HG02759 (cell line): ENCODE results near the gene SLC10A7.

Experiments used
- ATAC-seq: cut with Tn5 transposase; IDR thresholded peaks from one replicate; pipeline ENCODE4 v1.9.1; 2021; ENCODE audit warnings: mild to moderate bottlenecking, moderate library complexity; ENCODE audit not compliant: unreplicated experiment

The SLC10A7 gene

DNA sequence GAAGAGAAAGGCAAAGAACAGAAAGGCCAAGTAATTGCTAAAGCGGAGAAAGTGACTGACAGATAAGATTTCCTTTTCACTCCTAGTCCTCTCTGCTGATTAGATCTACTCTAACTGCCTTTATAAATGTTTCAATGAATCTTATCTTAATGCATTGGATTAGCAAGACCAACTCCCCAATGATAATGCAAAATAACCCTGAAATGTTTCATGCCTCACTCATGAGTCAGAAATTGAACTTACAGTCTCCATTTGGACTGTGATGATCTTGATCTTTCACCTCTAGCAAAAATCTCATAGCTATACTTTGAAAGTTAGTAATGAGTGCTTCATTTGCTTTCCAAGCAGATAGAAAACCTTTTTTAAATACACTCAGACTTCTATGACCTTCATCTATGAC, 26.5 kb downstream of the SLC10A7 start:
- no peak for ATAC-seq

- no peak for ATAC-seq
Observed at GRCh38 chr4:146494143-146494542, 27.6 kb downstream of the SLC10A7 start.

GRCh38 chr4:146490106-146490505, 31.6 kb downstream of the SLC10A7 start:
- ATAC-seq: no peak

- ATAC-seq: no peak
Observed at GRCh38 chr4:146488495-146489174, 33.1 kb downstream of the SLC10A7 start.

DNA sequence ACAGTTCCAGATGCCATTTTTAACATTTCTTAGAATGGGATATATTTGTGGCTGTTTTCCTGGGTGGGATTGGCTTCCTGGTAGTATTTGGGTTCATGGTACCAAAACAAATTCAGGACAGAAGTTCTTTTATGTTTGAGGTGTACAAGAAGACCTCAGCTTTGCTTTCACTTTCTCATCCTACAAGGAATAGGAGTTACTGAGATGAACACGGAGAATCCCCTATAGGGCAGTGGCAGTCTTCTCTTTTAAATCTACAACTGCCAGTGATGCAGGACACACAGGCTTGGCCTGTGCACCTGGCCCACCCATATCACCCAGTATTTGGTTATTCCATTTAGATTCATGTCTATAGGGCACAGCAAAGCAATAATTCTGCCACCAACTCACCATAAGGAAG, 35.2 kb downstream of the SLC10A7 start:
- peak; percentile 84 for ATAC-seq

DNA sequence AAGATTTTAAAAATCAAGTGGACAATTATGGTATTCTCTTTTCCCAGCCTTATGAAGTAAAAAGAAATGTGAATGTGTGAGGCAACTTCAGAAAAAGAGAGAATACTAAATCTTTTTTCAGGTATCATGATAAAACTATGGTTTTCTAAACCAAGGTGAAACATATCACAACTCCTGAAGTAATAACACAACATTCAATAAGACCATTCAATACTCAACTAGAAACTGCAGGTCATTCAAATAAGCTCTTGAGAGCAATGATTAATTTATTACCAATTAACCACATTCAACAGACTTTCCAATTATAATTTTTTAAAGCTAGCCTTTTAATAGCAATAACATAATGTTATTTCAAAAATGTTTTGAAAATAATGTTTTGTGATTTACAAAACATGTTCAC, 35.8 kb downstream of the SLC10A7 start:
- peak; percentile 65 for ATAC-seq

- no peak for ATAC-seq
Observed at GRCh38 chr4:146482788-146483187, 39.0 kb downstream of the SLC10A7 start.

DNA sequence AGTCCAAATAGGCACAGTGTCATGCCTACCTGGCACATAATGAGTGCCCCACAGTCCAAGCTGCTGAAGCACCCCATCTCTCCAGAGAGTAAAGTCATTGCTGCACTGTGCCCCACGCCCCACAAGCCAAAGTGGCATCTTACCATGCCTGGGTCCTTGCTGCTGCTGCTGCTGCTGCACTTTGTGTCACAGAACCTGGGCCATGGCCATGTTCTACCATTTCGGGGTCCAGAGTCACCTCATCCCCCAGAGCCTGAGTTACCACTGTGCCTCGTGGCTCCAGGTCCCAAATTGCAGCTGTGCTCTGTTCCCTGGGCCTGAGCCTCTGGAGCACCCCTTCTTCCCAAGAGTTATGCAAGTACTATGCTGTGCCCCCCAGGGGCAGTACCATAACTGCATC, 40.5 kb downstream of the SLC10A7 start:
- ATAC-seq: no peak

GRCh38 chr4:146478009-146478408, 43.7 kb downstream of the SLC10A7 start:
- ATAC-seq: no peak

GRCh38 chr4:146477054-146477453, 44.7 kb downstream of the SLC10A7 start:
- ATAC-seq: no peak

DNA sequence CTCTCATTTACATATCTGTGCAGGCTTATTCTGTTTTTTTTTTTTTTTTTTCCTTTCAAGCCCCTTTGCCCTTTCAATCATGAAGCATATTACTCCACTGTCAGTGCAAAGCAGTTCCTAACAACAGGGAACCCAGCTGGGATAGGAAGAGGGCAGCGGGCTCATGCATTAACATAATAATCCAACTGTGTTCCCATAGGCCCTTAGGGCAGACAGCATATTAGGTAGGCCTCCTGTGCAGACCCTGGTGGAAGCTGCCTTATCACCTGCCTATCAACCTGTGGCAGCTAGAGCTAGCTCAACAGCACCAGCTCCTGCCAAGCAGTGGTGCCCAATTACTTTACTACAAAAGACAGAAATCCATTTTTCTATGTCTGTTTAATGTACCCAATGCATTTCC, 49.3 kb downstream of the SLC10A7 start:
- no peak for ATAC-seq

DNA sequence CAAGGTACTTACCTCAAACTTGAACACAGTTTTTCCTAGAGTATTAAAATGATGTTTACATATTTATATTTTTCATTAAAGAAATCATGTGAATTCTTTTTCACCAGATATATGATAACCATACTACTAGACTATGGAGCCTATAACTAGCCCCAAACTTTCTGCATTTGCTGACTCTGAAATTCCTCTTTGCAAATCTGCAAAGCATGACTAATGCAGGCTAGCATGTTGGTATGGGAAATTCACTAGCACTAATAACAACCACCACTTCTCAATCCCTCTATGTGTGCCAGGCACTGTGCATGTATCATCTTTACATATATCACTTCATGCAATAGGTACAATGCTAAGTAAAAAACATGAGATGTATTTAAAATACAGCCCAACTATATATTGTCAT, 51.1 kb downstream of the SLC10A7 start:
- no peak for ATAC-seq

DNA sequence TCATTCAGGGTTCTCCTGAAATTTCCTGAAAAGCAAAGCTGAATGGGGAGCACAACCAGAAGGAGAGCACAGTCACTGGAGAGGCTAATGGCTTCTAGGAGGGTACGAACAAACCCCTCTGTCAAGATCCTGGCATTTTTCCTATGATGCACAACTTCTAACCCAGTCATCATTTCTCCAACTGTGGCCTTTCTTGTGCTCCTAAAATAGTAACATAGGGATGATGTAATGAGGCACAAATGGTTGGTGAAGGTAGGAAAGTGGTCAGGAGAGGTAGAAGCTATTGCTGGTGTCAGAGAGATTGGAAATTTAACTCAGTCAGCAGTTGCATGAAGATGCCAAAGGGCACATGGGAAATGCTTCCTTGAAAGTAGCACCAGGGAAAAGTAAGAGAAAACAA, 52.7 kb downstream of the SLC10A7 start:
- ATAC-seq: no peak

- ATAC-seq: no peak
Observed at GRCh38 chr4:146465628-146466027, 56.1 kb downstream of the SLC10A7 start.

GRCh38 chr4:146462251-146462650, 59.5 kb downstream of the SLC10A7 start:
- no peak for ATAC-seq

DNA sequence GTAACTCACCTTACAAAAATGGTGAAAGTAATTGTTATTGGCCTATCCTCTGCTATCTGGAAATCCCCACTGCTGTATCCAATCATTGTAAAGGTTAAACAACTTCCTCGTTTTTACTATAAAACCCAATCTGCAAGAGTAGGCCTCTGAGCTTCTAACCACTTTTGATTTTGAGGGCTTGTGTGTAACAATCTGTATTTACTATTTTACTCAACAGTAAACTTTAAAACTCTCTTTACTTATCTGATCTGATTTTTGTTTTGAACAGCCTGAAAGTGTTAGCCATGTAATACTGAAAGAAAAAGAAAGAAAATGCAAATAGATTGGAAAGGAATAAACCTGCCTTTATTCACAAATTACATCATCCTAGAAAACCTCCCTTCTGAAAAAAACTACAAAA, 63.1 kb downstream of the SLC10A7 start:
- ATAC-seq: peak; percentile 90

- ATAC-seq: no peak
Observed at GRCh38 chr4:146456681-146457080, 65.1 kb downstream of the SLC10A7 start.

GRCh38 chr4:146453181-146453807, 68.4 kb downstream of the SLC10A7 start:
- ATAC-seq: no peak

- peak; percentile 75 for ATAC-seq
Observed at GRCh38 chr4:146450524-146450923, 71.2 kb downstream of the SLC10A7 start.

DNA sequence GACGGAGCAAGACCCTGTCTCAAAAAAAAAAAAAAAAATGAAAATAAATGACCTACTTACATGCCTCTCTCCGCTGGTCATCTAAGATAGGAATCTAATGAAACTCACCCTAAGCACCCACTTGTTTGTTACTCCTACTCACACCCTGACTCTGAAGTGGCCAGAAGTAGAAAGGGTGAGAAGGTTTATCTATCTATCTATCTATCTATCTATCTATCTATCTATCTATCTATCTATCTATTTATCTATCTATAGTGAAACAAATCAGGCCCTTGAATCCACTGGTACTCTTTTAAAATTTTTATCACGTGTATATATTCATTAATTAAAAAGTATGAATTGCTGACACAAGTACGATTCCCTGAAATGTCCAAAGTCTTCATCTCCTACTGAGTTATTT, 75.2 kb downstream of the SLC10A7 start:
- no peak for ATAC-seq

GRCh38 chr4:146445198-146446150, 76.3 kb downstream of the SLC10A7 start:
- no peak for ATAC-seq

DNA sequence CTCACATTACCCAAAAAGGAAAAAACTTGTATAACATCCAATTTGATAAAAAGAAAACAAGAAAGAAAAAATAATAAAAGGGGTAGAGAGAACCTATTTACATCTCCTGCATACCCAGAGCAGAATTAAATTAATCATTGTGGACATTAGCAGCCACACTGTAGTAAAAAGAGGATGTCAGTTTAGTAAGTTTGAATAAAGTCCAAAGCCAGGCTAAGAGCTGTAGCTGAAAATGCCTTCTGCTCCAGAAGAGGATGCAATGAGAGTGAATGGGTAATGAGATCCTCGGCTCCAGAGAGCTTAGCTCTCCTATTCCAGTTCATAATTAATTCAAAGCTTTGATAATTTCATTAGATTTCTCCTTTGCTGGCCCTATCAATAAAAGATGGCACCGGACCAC, 78.2 kb downstream of the SLC10A7 start:
- no peak for ATAC-seq
